HCT116 (cell line): ENCODE data around the gene NUDT9. TPM values are rescaled to one million over a fixed set of nuclear protein-coding genes. Genes with fewer than 3 reads are reported as not detected.

Experiments
- ATAC-seq: fragments of 200-7000 bp; cut with Tn5 transposase; 2 replicates; pipeline ENCODE4 v1.9.1; 2020; ENCODE audit warnings: mild to moderate bottlenecking, moderate library complexity
- BruUV-seq: library from RNA; stranded (reverse); fragments of 400-500 nt; replicated peaks from 2 replicates; lab custom pipeline; 2021; lab: Mats Ljungman, UMichigan
- CTCF ChIA-PET: fragments of 300-600 bp; sonication (Branson Sonifier 250); formaldehyde crosslinking; loops from one replicate; lab custom pipeline; 2021; ENCODE audit warnings: antibody characterized with exemption; lab: Charles Lee
- POLR2A ChIA-PET: fragments of 300-600, 350-600 bp; sonication (Branson Sonifier 250); formaldehyde crosslinking; loops from one replicate; lab custom pipeline; 2021; ENCODE audit warnings: antibody characterized with exemption; lab: Charles Lee
- RAD21 ChIA-PET, 2 experiments: fragments of 300-600 bp; sonication (Branson Sonifier 250); formaldehyde crosslinking; loops; one replicate each; lab custom pipeline; 2023; ENCODE audit warnings: low total read pairs in 2 of 2; ENCODE audit not compliant: uncharacterized antibody in 2 of 2, unreplicated experiment in 2 of 2, low non-redundant PET in 1 of 2; lab: Charles Lee
- DNase-seq: peaks from one replicate; pipeline ENCODE4 v3.0.0-alpha.2; 2010; ENCODE audit warnings: low read depth, low spot score
- H2AFZ ChIP-seq: fragments of 200-600 bp; shearing (Covaris generic), sonication (generic); 2 replicates; pipeline ENCODE4 v1.6.1; 2017; ENCODE audit warnings: low read depth, mixed run types, mixed read lengths, antibody characterized with exemption, low read length; ENCODE audit not compliant: poor library complexity, severe bottlenecking
- H3K27ac ChIP-seq: 2 replicates; pipeline ENCODE4 v1.5.1; 2012; ENCODE audit warnings: low read depth, low read length
- H3K27me3 ChIP-seq: fragments of 200-600 bp; sonication (generic); 2 replicates; pipeline ENCODE4 v1.6.1; 2016; ENCODE audit warnings: mixed run types, low read length, mixed read lengths; ENCODE audit not compliant: insufficient read depth
- H3K36me3 ChIP-seq, 2 experiments: fragments of 200-500 bp in 1 of 2; fragments of 200-600 bp in 1 of 2; sonication (Bioruptor generic) in 1 of 2; sonication (generic) in 1 of 2; 2 replicates each; pipeline versions ENCODE4 v1.5.1 to v1.6.1; 2014 to 2016; ENCODE audit warnings: low read length in 2 of 2, inconsistent platforms in 1 of 2, mixed read lengths in 1 of 2, mixed run types in 1 of 2; ENCODE audit not compliant: insufficient read depth in 2 of 2, control insufficient read depth in 1 of 2
- H3K4me1 ChIP-seq, 2 experiments: fragments of 200-600 bp in 1 of 2; sonication (generic) in 1 of 2; 2 replicates each; pipeline versions ENCODE4 v1.5.1 to v1.6.1; 2012 to 2017; ENCODE audit warnings: low read length in 2 of 2, inconsistent platforms in 1 of 2, mild to moderate bottlenecking in 1 of 2, mixed read lengths in 1 of 2, mixed run types in 1 of 2, moderate library complexity in 1 of 2; ENCODE audit not compliant: insufficient read depth in 2 of 2, control insufficient read depth in 1 of 2
- H3K4me2 ChIP-seq: fragments of 200-600 bp; sonication (generic); 2 replicates; pipeline ENCODE4 v1.6.1; 2017; ENCODE audit warnings: mixed run types, low read length, mixed read lengths
- H3K4me3 ChIP-seq, 2 experiments: fragments of 200-600 bp in 1 of 2; sonication (generic) in 1 of 2; replicated peaks in 1 of 2; 2 replicates each; pipeline ENCODE4 v1.5.1; 2011 to 2016; ENCODE audit warnings: low read length in 2 of 2, control low read depth in 1 of 2, low read depth in 1 of 2, mild to moderate bottlenecking in 1 of 2, mixed read lengths in 1 of 2, mixed run types in 1 of 2
- H3K79me2 ChIP-seq: fragments of 200-600 bp; sonication (generic); 2 replicates; pipeline ENCODE4 v1.6.1; 2017; ENCODE audit warnings: mild to moderate bottlenecking, mixed run types, low read length, moderate library complexity, mixed read lengths; ENCODE audit not compliant: insufficient read depth
- H3K9ac ChIP-seq: fragments of 200-600 bp; sonication (generic); 2 replicates; pipeline ENCODE4 v1.6.1; 2016; ENCODE audit warnings: low read length, mixed read lengths
- H3K9me2 ChIP-seq: fragments of 200-600 bp; sonication (generic), shearing (Covaris generic); 2 replicates; pipeline ENCODE4 v1.6.1; 2017; ENCODE audit warnings: mixed run types, mild to moderate bottlenecking, moderate library complexity; ENCODE audit not compliant: insufficient read depth
- H3K9me3 ChIP-seq, 2 experiments: fragments of 200-500 bp in 1 of 2; fragments of 200-600 bp in 1 of 2; sonication (Bioruptor generic) in 1 of 2; sonication (generic) in 1 of 2; 2 replicates each; pipeline ENCODE4 v1.6.1; 2014 to 2017; ENCODE audit warnings: low read length in 2 of 2, mixed read lengths in 2 of 2, inconsistent platforms in 1 of 2, low read depth in 1 of 2, mild to moderate bottlenecking in 1 of 2, mixed run types in 1 of 2, moderate library complexity in 1 of 2; ENCODE audit not compliant: control insufficient read depth in 1 of 2, insufficient read depth in 1 of 2
- H4K20me1 ChIP-seq: fragments of 200-600 bp; sonication (generic), shearing (Covaris generic); 2 replicates; pipeline ENCODE4 v1.6.1; 2017; ENCODE audit warnings: mixed run types, mild to moderate bottlenecking, moderate library complexity; ENCODE audit not compliant: insufficient read depth
- CTCF ChIP-seq, 3 experiments: fragments of 200-600 bp in 1 of 3; sonication (generic) in 1 of 3; IDR thresholded peaks in 2 of 3; conservative IDR thresholded peaks in 1 of 3; 2 replicates each; pipeline ENCODE4 v1.5.1; 2012 to 2017; ENCODE audit warnings: low read depth in 2 of 3, low read length in 2 of 3, antibody characterized with exemption in 1 of 3, borderline replicate concordance in 1 of 3, control low read depth in 1 of 3, mild to moderate bottlenecking in 1 of 3, mixed read lengths in 1 of 3, mixed run types in 1 of 3, moderate library complexity in 1 of 3; ENCODE audit not compliant: insufficient read depth in 1 of 3
- EGR1 ChIP-seq: IDR thresholded peaks from 2 replicates; pipeline ENCODE4 v1.6.1; 2012; ENCODE audit warnings: low read depth
- FOSL1 ChIP-seq: IDR thresholded peaks from 2 replicates; pipeline ENCODE4 v1.6.1; 2012; ENCODE audit warnings: low read depth
- POLR2A ChIP-seq: IDR thresholded peaks from 2 replicates; pipeline ENCODE4 v1.7.0; 2011; ENCODE audit warnings: borderline replicate concordance; ENCODE audit not compliant: insufficient read depth, insufficient read length; ENCODE audit errors: extremely low read depth
- REST ChIP-seq: IDR thresholded peaks from 2 replicates; pipeline ENCODE4 v1.6.1; 2012; ENCODE audit warnings: low read depth
- SRF ChIP-seq: IDR thresholded peaks from 2 replicates; pipeline ENCODE4 v1.6.1; 2012; ENCODE audit warnings: low read depth
- ZFX ChIP-seq: fragments of 450-650 bp; IDR thresholded peaks from 2 replicates; pipeline ENCODE4 v1.6.1; 2017
- intact Hi-C: fragments of 100-400 bp; cut with micrococcal nuclease; formaldehyde crosslinking; loops from 2 replicates; pipeline ENCODE4 v1.10.0; 2022
- total RNA-seq: library from RNA; stranded (reverse); gene quantifications from one replicate; pipeline ENCODE4 v1.2.1, GENCODE V29; 2021; ENCODE audit not compliant: unreplicated experiment

The NUDT9 gene
- total RNA-seq, 1 experiment from 2014 or later: 13.5 TPM

GRCh38 chr4:87410157-87410556 lies 12.2 kb upstream of the NUDT9 start:
- no peak for ATAC-seq
- H3K9ac ChIP-seq: no peak overlapping the region
- no peak overlapping the region for H3K4me3 ChIP-seq
- RAD21 ChIA-PET: no interaction called here
- POLR2A ChIA-PET: no interaction called here
- H2AFZ ChIP-seq: no peak overlapping the region
- TF ChIP-seq CTCF (IDR thresholded peaks at IDR 0.05 in 2 of 3, conservative IDR thresholded peaks at IDR 0.05 in 1 of 3; ENCODE audit: borderline replicate concordance in 1 of 3, insufficient read depth in 1 of 3, low read depth in 2 of 3, low read length in 2 of 3): no peak
- TF ChIP-seq SRF: no peak
- no peak for TF ChIP-seq EGR1
- TF ChIP-seq, all 23 proteins: peak for 0
- Histone ChIP-seq H3K27ac (no peak overlapping the region), H3K4me2 (no peak overlapping the region), H3K27me3 (no peaks in the 10 kb centered on the region), H3K36me3 (no peaks in the 10 kb centered on the region), H3K4me1 (no peaks in the 10 kb centered on the region), H4K20me1 (no peaks in the 10 kb centered on the region), H3K9me3 (no peaks in the 10 kb centered on the region), H3K79me2 (no peaks in the 10 kb centered on the region), H3K9me2 (no peaks in the 10 kb centered on the region)
- no TSS peak for BruUV-seq
- no peak for DNase-seq
- CTCF ChIA-PET: no interaction called here
- intact Hi-C loops: no loop called here

- no peak overlapping the region for H3K4me2 ChIP-seq
- H4K20me1 ChIP-seq: no peaks in the 10 kb centered on the region
- intact Hi-C loops: no loop called here
- ATAC-seq (no peak), DNase-seq (no peak)
- H2AFZ ChIP-seq: no peak overlapping the region
- BruUV-seq: no TSS peak
- ChIA-PET RAD21 (no interaction called here), CTCF (no interaction called here), POLR2A (no interaction called here)
- no peak overlapping the region for H3K4me3 ChIP-seq
- no peaks in the 10 kb centered on the region for H3K27me3 ChIP-seq
- no peak overlapping the region for H3K9ac ChIP-seq
- H3K79me2 ChIP-seq: no peaks in the 10 kb centered on the region
- 0 out of 2 replicates have a peak, but pooled peaks cover 1% of the 10 kb centered on the region for H3K9me2 ChIP-seq
- H3K9me3 ChIP-seq: no peaks in the 10 kb centered on the region
- TF ChIP-seq FOSL1 (no peak), REST (no peak), POLR2A (no peak), ZFX (no peak)
- no peaks in the 10 kb centered on the region for H3K4me1 ChIP-seq
- H3K36me3 ChIP-seq: no peaks in the 10 kb centered on the region
- H3K27ac ChIP-seq: no peak overlapping the region
Observed at GRCh38 chr4:87410679-87411078, 11.7 kb upstream of the NUDT9 start.
